Measurements from ENCODE around the gene CCNK. TPM values are rescaled to one million over a fixed set of nuclear protein-coding genes. Genes with fewer than 3 reads are reported as not detected.

The CCNK gene
- total RNA-seq, 4 donors from 2014 or later, result 14.5 to 42.6 (median 31.3) TPM

DNA sequence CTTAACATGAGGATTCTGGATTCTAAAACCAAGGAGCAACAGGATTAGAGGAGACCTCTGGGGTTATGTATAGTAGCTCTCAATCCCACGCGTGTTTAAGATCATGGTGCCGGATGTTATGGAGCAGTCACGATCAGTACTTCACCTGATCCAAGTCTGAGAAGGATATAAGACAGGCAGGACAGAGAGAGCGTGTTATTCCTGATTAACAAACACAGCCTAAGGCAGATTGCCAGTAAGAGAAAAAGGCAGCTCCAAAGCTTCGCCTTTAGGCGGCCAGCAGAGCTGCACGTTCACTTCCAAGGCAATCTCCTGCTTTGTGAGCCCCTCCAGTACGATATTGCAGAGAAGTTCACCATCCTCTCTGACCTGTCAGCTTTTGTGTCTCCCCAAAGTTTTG, 6.0 kb upstream of the CCNK start:
- no peak for DNase-seq
- H3K36me3 ChIP-seq, result no peaks in the 10 kb centered on the region
- H3K27me3 ChIP-seq, result no peaks in the 10 kb centered on the region
- no peak overlapping the region for H3K4me3 ChIP-seq
- 80 to 87% methylated on average over 2 to 9 of the region's 9 CpGs for WGBS, 2 donors (ENCODE audit: low coverage in 1 of 2)
- TF ChIP-seq POLR2A (IDR thresholded peaks at IDR 0.05), result no peak
- TF ChIP-seq POLR2AphosphoS5 (IDR thresholded peaks at IDR 0.05), result no peak
- TF ChIP-seq, protein P1, sequence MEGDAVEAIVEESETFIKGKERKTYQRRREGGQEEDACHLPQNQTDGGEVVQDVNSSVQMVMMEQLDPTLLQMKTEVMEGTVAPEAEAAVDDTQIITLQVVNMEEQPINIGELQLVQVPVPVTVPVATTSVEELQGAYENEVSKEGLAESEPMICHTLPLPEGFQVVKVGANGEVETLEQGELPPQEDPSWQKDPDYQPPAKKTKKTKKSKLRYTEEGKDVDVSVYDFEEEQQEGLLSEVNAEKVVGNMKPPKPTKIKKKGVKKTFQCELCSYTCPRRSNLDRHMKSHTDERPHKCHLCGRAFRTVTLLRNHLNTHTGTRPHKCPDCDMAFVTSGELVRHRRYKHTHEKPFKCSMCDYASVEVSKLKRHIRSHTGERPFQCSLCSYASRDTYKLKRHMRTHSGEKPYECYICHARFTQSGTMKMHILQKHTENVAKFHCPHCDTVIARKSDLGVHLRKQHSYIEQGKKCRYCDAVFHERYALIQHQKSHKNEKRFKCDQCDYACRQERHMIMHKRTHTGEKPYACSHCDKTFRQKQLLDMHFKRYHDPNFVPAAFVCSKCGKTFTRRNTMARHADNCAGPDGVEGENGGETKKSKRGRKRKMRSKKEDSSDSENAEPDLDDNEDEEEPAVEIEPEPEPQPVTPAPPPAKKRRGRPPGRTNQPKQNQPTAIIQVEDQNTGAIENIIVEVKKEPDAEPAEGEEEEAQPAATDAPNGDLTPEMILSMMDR (IDR thresholded peaks at IDR 0.05), result no peak
- TF ChIP-seq EP300 (IDR thresholded peaks at IDR 0.05; ENCODE audit: low read depth), result no peak
- no peak overlapping the region for H3K27ac ChIP-seq
- peaks cover 11 to 28% (median 18%) of the 10 kb centered on the region in 4 donors for H3K4me1 ChIP-seq
- no peaks in the 10 kb centered on the region for H3K9me3 ChIP-seq
- in situ Hi-C loops (cut with MboI; ENCODE audit: low pct_ligation_motif_present in 1 of 4, low pct_unique_long_range_greater_than_20kb in 1 of 4, low sequenced_read_pairs in 3 of 4) (no loop called here), intact Hi-C loops (cut with DNase I; ENCODE audit: low total_unique reads) (no loop called here)

DNA sequence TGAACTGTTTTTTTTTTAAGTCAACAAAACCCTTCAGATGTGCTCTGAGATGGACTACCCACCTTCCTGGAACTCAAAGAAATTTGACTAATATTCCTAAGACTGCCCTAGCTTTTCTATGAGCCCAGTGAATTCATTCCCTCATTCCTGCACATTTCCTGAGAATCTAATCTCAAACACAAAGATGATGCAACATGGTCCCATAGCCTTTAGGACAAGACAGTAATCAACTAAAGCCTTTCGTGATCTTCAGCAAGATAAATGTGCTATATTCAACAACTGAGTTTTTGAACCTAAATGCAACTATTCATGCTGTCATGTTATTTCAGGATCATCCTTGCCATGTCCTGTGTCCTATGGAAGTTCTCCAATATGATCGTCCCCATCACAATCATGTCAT, 5.5 kb upstream of the CCNK start:
- H3K36me3 ChIP-seq, result no peaks in the 10 kb centered on the region
- TF ChIP-seq POLR2AphosphoS5 (IDR thresholded peaks at IDR 0.05), result no peak
- TF ChIP-seq, protein P1 (IDR thresholded peaks at IDR 0.05), result no peak
- no peak for TF ChIP-seq EP300 (IDR thresholded peaks at IDR 0.05; ENCODE audit: low read depth)
- TF ChIP-seq POLR2A (IDR thresholded peaks at IDR 0.05), result no peak
- no peak overlapping the region for H3K4me3 ChIP-seq
- no peaks in the 10 kb centered on the region for H3K27me3 ChIP-seq
- no peak for DNase-seq
- H3K27ac ChIP-seq, result no peak overlapping the region
- no peaks in the 10 kb centered on the region for H3K9me3 ChIP-seq
- in situ Hi-C loops (cut with MboI; ENCODE audit: low pct_ligation_motif_present in 1 of 4, low pct_unique_long_range_greater_than_20kb in 1 of 4, low sequenced_read_pairs in 3 of 4) (no loop called here), intact Hi-C loops (cut with DNase I; ENCODE audit: low total_unique reads) (no loop called here)
- 82 to 89% methylated on average over 2 of the region's 2 CpGs for WGBS, 2 donors (ENCODE audit: low coverage in 1 of 2)
- H3K4me1 ChIP-seq, result peaks cover 11 to 28% (median 18%) of the 10 kb centered on the region in 4 donors

DNA sequence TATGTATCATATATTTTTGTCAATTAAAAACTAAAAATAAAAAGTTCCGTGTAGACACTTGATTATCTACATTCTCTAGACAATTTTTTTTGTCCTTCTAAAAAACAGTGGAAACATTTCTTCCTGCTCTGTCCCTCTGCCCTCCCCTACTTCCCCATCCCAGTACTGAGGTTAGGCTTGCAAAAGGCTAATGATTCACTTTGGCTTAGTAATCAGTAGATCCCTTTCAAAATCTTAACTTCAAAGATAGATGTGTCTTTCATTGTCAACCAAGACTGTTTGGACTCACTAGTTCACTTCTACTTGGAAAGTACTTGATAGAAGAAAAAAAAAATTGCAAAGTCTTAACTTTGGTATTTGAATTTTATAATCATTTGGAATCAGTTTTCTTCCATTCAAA, 4.3 kb upstream of the CCNK start:
- Histone ChIP-seq H3K27ac (no peak overlapping the region), H3K4me3 (no peak overlapping the region), H3K27me3 (no peaks in the 10 kb centered on the region), H3K9me3 (no peaks in the 10 kb centered on the region), H3K36me3 (no peaks in the 10 kb centered on the region), H3K4me1 (peaks cover 11 to 28% (median 18%) of the 10 kb centered on the region in 4 donors)
- TF ChIP-seq EP300 (IDR thresholded peaks at IDR 0.05; ENCODE audit: low read depth) (no peak), POLR2AphosphoS5 (IDR thresholded peaks at IDR 0.05) (no peak), POLR2A (IDR thresholded peaks at IDR 0.05) (no peak)
- TF ChIP-seq, protein P1 (IDR thresholded peaks at IDR 0.05), result no peak
- 60 to 76% methylated on average over 1 of the region's 1 CpG for WGBS, 2 donors (ENCODE audit: low coverage in 1 of 2)
- intact Hi-C loops (cut with DNase I; ENCODE audit: low total_unique reads), result no loop called here
- in situ Hi-C loops (cut with MboI; ENCODE audit: low pct_ligation_motif_present in 1 of 4, low pct_unique_long_range_greater_than_20kb in 1 of 4, low sequenced_read_pairs in 3 of 4), result no loop called here
- DNase-seq, result no peak

DNA sequence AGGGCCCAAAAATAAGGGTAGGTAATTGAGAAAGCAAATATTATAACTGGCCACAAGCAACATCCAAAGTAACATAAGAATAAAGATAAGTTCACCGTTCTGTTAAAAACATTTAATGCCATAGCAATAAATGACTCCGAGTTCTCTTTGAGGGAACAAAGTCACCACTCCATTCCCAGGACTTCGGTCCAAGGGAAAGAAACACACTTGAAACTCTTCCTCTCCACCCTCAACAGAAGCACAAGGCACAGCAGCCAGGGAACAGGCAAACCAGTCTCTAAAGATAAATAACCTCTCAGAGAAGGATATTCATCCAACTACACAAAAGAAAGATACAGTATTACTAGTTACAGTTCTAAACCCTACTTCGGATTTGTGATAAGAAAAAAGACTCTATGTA, 3.1 kb upstream of the CCNK start:
- no peaks in the 10 kb centered on the region for H3K9me3 ChIP-seq
- TF ChIP-seq EP300 (IDR thresholded peaks at IDR 0.05; ENCODE audit: low read depth) (no peak), POLR2A (IDR thresholded peaks at IDR 0.05) (no peak), POLR2AphosphoS5 (IDR thresholded peaks at IDR 0.05) (no peak)
- TF ChIP-seq, protein P1 (IDR thresholded peaks at IDR 0.05), result no peak
- peak overlapping the region in 2 of 4 donors; percentile 93 to 99 for H3K27ac ChIP-seq
- in situ Hi-C loops (cut with MboI; ENCODE audit: low pct_ligation_motif_present in 1 of 4, low pct_unique_long_range_greater_than_20kb in 1 of 4, low sequenced_read_pairs in 3 of 4) (no loop called here), intact Hi-C loops (cut with DNase I; ENCODE audit: low total_unique reads) (no loop called here)
- H3K36me3 ChIP-seq, result no peaks in the 10 kb centered on the region
- no peaks in the 10 kb centered on the region for H3K27me3 ChIP-seq
- H3K4me3 ChIP-seq, result no peak overlapping the region
- 36 to 47% methylated on average over 4 of the region's 4 CpGs for WGBS, 2 donors (ENCODE audit: low coverage in 1 of 2)
- no peak for DNase-seq
- H3K4me1 ChIP-seq, result peaks cover 22 to 40% (median 29%) of the 10 kb centered on the region in 4 donors

All from transverse colon (tissue), 4 donors.